Thymus (tissue), 11 donors: ENCODE data around the gene ROGDI. TPM values are rescaled to one million over a fixed set of nuclear protein-coding genes. Genes with fewer than 3 reads are reported as not detected.

Source experiments
- DNase-seq, 9 donors: peaks; one replicate each; pipeline ENCODE4 v3.0.0-alpha.2; 2013; ENCODE audit warnings: low spot score in 9 of 9, low read depth in 6 of 9, missing footprints in 1 of 9
- H3K27ac ChIP-seq, 2 donors: one replicate each; pipeline ENCODE4 v1.5.1; 2013; ENCODE audit warnings: control low read depth in 1 of 2, low read depth in 1 of 2, low read length in 1 of 2, mild to moderate bottlenecking in 1 of 2, moderate library complexity in 1 of 2
- H3K27me3 ChIP-seq, 2 donors: one replicate each; pipeline ENCODE4 v1.5.1; 2013; ENCODE audit warnings: low read length in 1 of 2; ENCODE audit not compliant: control insufficient read depth in 2 of 2, insufficient read depth in 1 of 2
- H3K36me3 ChIP-seq, 2 donors: one replicate each; pipeline ENCODE4 v1.5.1; 2013; ENCODE audit warnings: low read length in 1 of 2, mild to moderate bottlenecking in 1 of 2, moderate library complexity in 1 of 2; ENCODE audit not compliant: control insufficient read depth in 2 of 2, insufficient read depth in 2 of 2
- H3K4me1 ChIP-seq, 2 donors: one replicate each; pipeline ENCODE4 v1.5.1; 2013; ENCODE audit warnings: low read length in 2 of 2; ENCODE audit not compliant: control insufficient read depth in 2 of 2, insufficient read depth in 2 of 2
- H3K4me3 ChIP-seq, 2 donors: one replicate each; pipeline ENCODE4 v1.5.1; 2013; ENCODE audit warnings: low read length in 2 of 2, control low read depth in 1 of 2, mild to moderate bottlenecking in 1 of 2
- H3K9me3 ChIP-seq, 2 donors: one replicate each; pipeline ENCODE4 v1.5.1; 2013; ENCODE audit warnings: low read length in 1 of 2, mild to moderate bottlenecking in 1 of 2; ENCODE audit not compliant: control insufficient read depth in 2 of 2, insufficient read depth in 1 of 2
- WGBS: extraction: QIAGEN DNeasy Blood & Tissue Kit; methylation state at CpG from one replicate; pipeline ENCODE4 v1.1.7; 2013; 5-methylcytosine and 5-hydroxymethylcytosine counted together
- polyA plus RNA-seq: library from polyadenylated mRNA; stranded (reverse); fragments of 200-250 nt; gene quantifications from one replicate; pipeline ENCODE4 v1.2.3, GENCODE V29; 2013
- total RNA-seq: library from RNA; stranded (reverse); fragments of 120-200 nt; gene quantifications from one replicate; pipeline ENCODE4 v1.2.4, GENCODE V29; 2013
- donor health status: healthy.

ROGDI gene
- total and polyA plus RNA-seq, 2 donors, result 28.0 to 40.8 TPM

- H3K36me3 ChIP-seq, result peaks cover 80% of the 10 kb centered on the region in 2 donors
- no peaks in the 10 kb centered on the region for H3K4me1 ChIP-seq
- 98% methylated on average over 8 of the region's 8 CpGs for WGBS
- no peaks in the 10 kb centered on the region for H3K27me3 ChIP-seq
- DNase-seq, result no peak
- no peak overlapping the region for H3K27ac ChIP-seq
- no peaks in the 10 kb centered on the region for H3K9me3 ChIP-seq
- no peak overlapping the region for H3K4me3 ChIP-seq
Measured at GRCh38 chr16:4825196-4825595, 22.8 kb upstream of the ROGDI start.

GRCh38 chr16:4820652-4821051 is 18.2 kb upstream of the ROGDI start:
- Histone ChIP-seq H3K4me3 (no peak overlapping the region), H3K36me3 (peaks cover 70 to 75% of the 10 kb centered on the region in 2 donors), H3K9me3 (no peaks in the 10 kb centered on the region), H3K4me1 (no peaks in the 10 kb centered on the region), H3K27me3 (no peaks in the 10 kb centered on the region), H3K27ac (no peak overlapping the region)
- no peak for DNase-seq
- WGBS, result 99% methylated on average over 6 of the region's 6 CpGs

GRCh38 chr16:4814542-4815173 is 12.2 kb upstream of the ROGDI start:
- no peaks in the 10 kb centered on the region for H3K9me3 ChIP-seq
- no peak overlapping the region for H3K4me3 ChIP-seq
- 96% methylated on average over 16 of the region's 16 CpGs for WGBS
- H3K27me3 ChIP-seq, result no peaks in the 10 kb centered on the region
- DNase-seq, result no peak
- H3K36me3 ChIP-seq, result peaks cover 70 to 71% of the 10 kb centered on the region in 2 donors
- no peak overlapping the region for H3K27ac ChIP-seq
- no peaks in the 10 kb centered on the region for H3K4me1 ChIP-seq

- no peak overlapping the region for H3K4me3 ChIP-seq
- H3K9me3 ChIP-seq, result no peaks in the 10 kb centered on the region
- no peak for DNase-seq
- no peaks in the 10 kb centered on the region for H3K4me1 ChIP-seq
- H3K27ac ChIP-seq, result no peak overlapping the region
- H3K27me3 ChIP-seq, result no peaks in the 10 kb centered on the region
- peaks cover 67 to 69% of the 10 kb centered on the region in 2 donors for H3K36me3 ChIP-seq
Measured at GRCh38 chr16:4814046-4814445, 11.6 kb upstream of the ROGDI start.

DNA sequence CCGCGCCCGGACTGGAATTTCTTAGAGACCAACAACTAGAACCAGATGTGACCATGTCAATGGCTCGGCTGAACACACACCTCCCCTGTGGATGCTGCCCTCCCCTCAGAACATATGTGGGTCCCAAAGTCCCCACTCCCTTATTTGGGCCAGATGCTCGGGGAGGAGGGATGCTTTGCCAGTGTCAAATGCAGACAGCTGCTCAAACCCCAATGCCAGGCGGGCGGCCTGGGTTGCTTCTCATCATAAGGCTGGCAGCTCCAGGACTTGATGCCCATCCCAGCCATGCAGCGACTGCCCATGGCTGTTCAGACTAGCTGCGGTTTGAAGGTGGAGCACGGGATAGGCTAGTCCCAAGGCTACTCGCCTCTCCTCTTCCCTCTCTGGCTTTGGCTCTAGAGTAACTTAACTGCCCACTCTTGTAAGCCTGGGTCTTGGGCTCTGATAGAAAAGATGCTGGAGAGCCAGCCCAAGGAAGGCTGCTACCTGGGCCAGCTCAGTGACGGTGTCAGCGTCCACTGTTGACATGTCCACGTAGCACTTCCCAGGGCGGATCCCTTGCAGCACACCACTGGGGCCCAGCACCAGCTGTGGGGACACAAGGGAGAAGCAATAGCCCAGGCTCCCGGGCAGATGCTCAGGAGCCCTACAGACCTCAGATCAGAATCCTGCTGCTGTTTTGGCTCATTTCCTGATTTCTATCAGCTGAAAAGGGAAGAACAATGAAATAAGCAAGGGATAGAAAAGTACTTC is 11.0 kb upstream of the ROGDI start:
- H3K4me3 ChIP-seq, result no peak overlapping the region
- H3K27ac ChIP-seq, result no peak overlapping the region
- WGBS, result 98% methylated on average over 16 of the region's 16 CpGs
- peaks cover 64% of the 10 kb centered on the region in 2 donors for H3K36me3 ChIP-seq
- H3K27me3 ChIP-seq, result no peaks in the 10 kb centered on the region
- H3K9me3 ChIP-seq, result no peaks in the 10 kb centered on the region
- H3K4me1 ChIP-seq, result no peaks in the 10 kb centered on the region
- no peak for DNase-seq

DNA sequence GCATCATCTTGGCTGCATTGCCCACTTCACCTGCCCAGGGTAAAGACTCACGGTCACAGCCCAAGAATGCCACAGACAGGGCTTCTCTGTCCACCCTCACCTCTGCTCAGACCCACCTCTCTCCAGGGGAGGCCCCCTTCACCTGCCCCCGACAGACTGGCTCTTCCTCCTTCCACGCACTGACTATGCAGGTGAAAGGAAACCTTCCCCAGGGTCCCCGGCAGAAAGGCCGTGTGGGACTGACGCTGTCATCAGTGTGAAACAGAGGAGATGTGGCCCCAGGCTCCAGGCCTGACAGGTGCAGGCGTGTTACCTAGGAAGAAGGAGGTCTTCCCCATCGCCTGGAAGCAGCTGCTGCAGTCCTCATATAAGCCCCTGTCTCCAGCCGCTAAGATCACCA is 9.3 kb upstream of the ROGDI start:
- Histone ChIP-seq H3K4me1 (no peaks in the 10 kb centered on the region), H3K9me3 (no peaks in the 10 kb centered on the region), H3K4me3 (no peak overlapping the region), H3K36me3 (peaks cover 67% of the 10 kb centered on the region in 2 donors), H3K27me3 (no peaks in the 10 kb centered on the region), H3K27ac (no peak overlapping the region)
- no peak for DNase-seq
- WGBS, result 97% methylated on average over 9 of the region's 9 CpGs

DNA sequence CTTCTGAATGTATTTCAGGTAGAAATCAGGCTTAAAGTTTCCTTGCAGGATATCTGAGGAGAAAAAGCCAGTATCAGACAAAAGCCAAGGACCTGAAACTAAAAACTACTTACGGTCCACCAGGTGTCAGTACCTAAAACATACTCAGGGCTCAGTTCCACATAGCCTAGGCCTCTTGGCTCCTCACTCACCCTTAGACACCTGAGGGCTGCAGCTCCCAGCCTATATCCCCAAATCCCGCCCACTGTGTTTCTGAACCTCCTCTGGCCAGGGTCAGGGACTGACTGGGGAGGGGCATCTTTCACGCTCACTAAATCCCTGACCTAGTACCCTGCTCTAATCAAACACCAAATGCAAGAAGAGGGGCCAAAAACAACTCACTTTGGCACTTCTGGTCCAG is 8.8 kb upstream of the ROGDI start:
- Histone ChIP-seq H3K27me3 (no peaks in the 10 kb centered on the region), H3K9me3 (no peaks in the 10 kb centered on the region), H3K4me1 (no peaks in the 10 kb centered on the region), H3K27ac (no peak overlapping the region), H3K36me3 (peaks cover 69 to 70% of the 10 kb centered on the region in 2 donors), H3K4me3 (no peak overlapping the region)
- DNase-seq, result no peak
- 98% methylated on average over 3 of the region's 3 CpGs for WGBS

DNA sequence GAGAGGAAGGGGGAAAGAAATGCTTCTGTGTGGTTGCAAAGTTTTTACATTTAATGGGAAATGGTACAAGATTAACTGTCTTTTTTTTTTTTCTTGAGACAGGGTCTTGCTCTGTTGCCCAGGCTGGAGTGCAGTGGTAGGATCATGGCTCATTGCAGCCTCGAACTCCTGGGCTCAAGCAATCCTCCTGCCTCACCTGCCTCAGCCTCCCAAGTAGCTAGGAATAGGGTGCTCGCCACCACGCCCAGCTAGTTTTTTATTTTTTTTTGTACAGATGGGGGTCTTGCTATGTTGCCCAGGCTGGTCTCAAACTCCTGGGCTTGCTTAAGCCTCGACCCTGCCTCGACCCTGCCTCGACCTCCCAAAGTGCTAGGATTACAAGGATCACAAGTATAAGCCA is 3.8 kb upstream of the ROGDI start:
- no peaks in the 10 kb centered on the region for H3K9me3 ChIP-seq

DNA sequence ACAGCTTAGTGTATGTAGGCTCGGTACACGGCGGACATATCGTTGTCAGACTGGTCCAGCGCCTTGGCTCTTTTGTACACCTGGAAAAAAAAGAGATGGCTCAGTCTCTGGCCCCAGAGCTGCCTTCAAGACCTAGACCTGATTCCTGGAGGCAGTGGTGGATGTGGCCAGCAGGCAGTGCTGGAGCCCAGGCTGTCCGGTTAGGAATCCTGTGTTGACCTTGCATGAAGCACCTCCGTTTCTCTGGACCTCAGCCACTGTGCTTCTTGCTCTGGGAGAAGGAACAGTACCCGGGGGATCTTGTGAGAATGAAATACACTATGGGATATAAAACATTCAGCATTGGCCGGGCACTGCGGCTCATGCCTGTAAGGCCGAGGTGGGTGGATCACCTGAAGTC is 2.8 kb upstream of the ROGDI start:
- Histone ChIP-seq H3K36me3 (peaks cover 34 to 44% of the 10 kb centered on the region in 2 donors), H3K4me3 (no peak overlapping the region), H3K27me3 (no peaks in the 10 kb centered on the region), H3K9me3 (peaks cover 0 to 5% of the 10 kb centered on the region in 2 donors), H3K27ac (no peak overlapping the region), H3K4me1 (peaks cover 7 to 22% of the 10 kb centered on the region in 2 donors)
- 99% methylated on average over 11 of the region's 11 CpGs for WGBS
- DNase-seq, result no peak

More for the DNA sequence above, 3.8 kb upstream of the ROGDI start:
- H3K4me3 ChIP-seq, result no peak overlapping the region
- peaks cover 7 to 12% of the 10 kb centered on the region in 2 donors for H3K4me1 ChIP-seq
- no peaks in the 10 kb centered on the region for H3K27me3 ChIP-seq
- 98% methylated on average over 6 of the region's 6 CpGs for WGBS
- H3K36me3 ChIP-seq, result peaks cover 39 to 54% of the 10 kb centered on the region in 2 donors
- no peak overlapping the region for H3K27ac ChIP-seq
- no peak for DNase-seq
